Ishikawa (cell line): ENCODE measurements around the gene THSD4.

Source experiments
- FOXM1 ChIP-seq: IDR thresholded peaks from 2 replicates; pipeline ENCODE4 v1.6.1; 2012; ENCODE audit warnings: low read depth, borderline replicate concordance
- RAD21 ChIP-seq: IDR thresholded peaks from 2 replicates; pipeline ENCODE4 v1.6.1; 2012; ENCODE audit warnings: low read depth
- TEAD4 ChIP-seq: IDR thresholded peaks from 2 replicates; pipeline ENCODE4 v1.6.1; 2012
- YY1 ChIP-seq: IDR thresholded peaks from 2 replicates; pipeline ENCODE4 v1.6.1; 2012; ENCODE audit warnings: low read depth
- TF ChIP-seq, protein P1 (sequence below): IDR thresholded peaks from 2 replicates; pipeline ENCODE4 v1.6.1; 2012; ENCODE audit warnings: low read depth, mild to moderate bottlenecking

- TF ChIP-seq RAD21 = no peak
- TF ChIP-seq TEAD4 = no peak
- no peak for TF ChIP-seq YY1
- TF ChIP-seq, protein P1, sequence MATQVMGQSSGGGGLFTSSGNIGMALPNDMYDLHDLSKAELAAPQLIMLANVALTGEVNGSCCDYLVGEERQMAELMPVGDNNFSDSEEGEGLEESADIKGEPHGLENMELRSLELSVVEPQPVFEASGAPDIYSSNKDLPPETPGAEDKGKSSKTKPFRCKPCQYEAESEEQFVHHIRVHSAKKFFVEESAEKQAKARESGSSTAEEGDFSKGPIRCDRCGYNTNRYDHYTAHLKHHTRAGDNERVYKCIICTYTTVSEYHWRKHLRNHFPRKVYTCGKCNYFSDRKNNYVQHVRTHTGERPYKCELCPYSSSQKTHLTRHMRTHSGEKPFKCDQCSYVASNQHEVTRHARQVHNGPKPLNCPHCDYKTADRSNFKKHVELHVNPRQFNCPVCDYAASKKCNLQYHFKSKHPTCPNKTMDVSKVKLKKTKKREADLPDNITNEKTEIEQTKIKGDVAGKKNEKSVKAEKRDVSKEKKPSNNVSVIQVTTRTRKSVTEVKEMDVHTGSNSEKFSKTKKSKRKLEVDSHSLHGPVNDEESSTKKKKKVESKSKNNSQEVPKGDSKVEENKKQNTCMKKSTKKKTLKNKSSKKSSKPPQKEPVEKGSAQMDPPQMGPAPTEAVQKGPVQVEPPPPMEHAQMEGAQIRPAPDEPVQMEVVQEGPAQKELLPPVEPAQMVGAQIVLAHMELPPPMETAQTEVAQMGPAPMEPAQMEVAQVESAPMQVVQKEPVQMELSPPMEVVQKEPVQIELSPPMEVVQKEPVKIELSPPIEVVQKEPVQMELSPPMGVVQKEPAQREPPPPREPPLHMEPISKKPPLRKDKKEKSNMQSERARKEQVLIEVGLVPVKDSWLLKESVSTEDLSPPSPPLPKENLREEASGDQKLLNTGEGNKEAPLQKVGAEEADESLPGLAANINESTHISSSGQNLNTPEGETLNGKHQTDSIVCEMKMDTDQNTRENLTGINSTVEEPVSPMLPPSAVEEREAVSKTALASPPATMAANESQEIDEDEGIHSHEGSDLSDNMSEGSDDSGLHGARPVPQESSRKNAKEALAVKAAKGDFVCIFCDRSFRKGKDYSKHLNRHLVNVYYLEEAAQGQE = no peak
- no peak for TF ChIP-seq FOXM1
Observed at GRCh38 chr15:71791975-71792374, 676.7 kb downstream of the THSD4 start.
